Gastroesophageal sphincter (tissue), 3 donors: Measurements from ENCODE around the gene TMED3.

Experiments
- POLR2AphosphoS5 ChIP-seq: sonication (generic); formaldehyde crosslinking; IDR thresholded peaks from one replicate; pipeline ENCODE4 v1.6.1; 2017; ENCODE audit warnings: antibody characterized with exemption
- TF ChIP-seq, protein P1 (sequence below), 4 experiments: fragments of 200-600 bp in 2 of 4; fragments of 450-650 bp in 2 of 4; sonication (generic) in 1 of 4; IDR thresholded peaks; one replicate each; pipeline ENCODE4 v1.5.1; 2017 to 2019; ENCODE audit warnings: antibody characterized with exemption in 4 of 4, mild to moderate bottlenecking in 2 of 4, moderate library complexity in 2 of 4

DNA sequence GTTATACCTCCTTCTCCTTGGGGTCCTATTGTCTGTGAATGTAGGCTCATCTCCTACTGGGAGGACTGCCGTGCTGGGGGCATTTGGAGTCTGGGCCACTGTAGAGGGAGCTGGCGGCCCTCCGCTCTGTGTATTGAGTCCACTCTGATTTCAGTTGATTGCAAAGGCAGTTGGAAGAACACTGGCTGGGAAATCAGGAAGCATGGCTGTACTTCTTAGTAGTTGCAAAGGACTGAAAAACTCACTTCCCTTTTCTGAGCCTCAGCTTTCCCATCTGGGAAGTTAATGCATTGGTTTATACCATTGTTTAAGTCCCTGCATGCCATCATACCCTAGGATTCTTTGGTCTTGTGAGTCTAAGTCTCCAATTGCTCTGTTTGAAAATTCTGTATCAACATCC is 46.7 kb downstream of the TMED3 start:
- TF ChIP-seq, protein P1, sequence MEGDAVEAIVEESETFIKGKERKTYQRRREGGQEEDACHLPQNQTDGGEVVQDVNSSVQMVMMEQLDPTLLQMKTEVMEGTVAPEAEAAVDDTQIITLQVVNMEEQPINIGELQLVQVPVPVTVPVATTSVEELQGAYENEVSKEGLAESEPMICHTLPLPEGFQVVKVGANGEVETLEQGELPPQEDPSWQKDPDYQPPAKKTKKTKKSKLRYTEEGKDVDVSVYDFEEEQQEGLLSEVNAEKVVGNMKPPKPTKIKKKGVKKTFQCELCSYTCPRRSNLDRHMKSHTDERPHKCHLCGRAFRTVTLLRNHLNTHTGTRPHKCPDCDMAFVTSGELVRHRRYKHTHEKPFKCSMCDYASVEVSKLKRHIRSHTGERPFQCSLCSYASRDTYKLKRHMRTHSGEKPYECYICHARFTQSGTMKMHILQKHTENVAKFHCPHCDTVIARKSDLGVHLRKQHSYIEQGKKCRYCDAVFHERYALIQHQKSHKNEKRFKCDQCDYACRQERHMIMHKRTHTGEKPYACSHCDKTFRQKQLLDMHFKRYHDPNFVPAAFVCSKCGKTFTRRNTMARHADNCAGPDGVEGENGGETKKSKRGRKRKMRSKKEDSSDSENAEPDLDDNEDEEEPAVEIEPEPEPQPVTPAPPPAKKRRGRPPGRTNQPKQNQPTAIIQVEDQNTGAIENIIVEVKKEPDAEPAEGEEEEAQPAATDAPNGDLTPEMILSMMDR (IDR thresholded peaks at IDR 0.05), result no peak
- TF ChIP-seq POLR2AphosphoS5, result no peak
